WTC11 (cell line): Measurements from ENCODE around the gene C10orf90. TPM values are rescaled to one million over a fixed set of nuclear protein-coding genes. Genes with fewer than 3 reads are reported as not detected.

Experiments used
- ATAC-seq: fragments of 200-7000 bp; cut with Tn5 transposase; 2 replicates; pipeline ENCODE4 v1.10.0; 2021; ENCODE audit warnings: mild to moderate bottlenecking, moderate library complexity
- CTCF ChIA-PET: fragments of 300-600 bp; sonication (Branson Sonifier 250); formaldehyde crosslinking; loops from one replicate; lab custom pipeline; 2021; ENCODE audit warnings: antibody characterized with exemption; lab: Charles Lee
- POLR2A ChIA-PET: fragments of 350-600 bp; sonication (Branson Sonifier 250); formaldehyde crosslinking; loops from one replicate; lab custom pipeline; 2021; ENCODE audit warnings: antibody characterized with exemption; lab: Charles Lee
- DNase-seq: peaks from one replicate; pipeline ENCODE4 v3.0.0; 2021; ENCODE audit warnings: low spot score
- H3K27ac Mint-ChIP-seq: 2 replicates; pipeline ENCODE4 v1.8.0; 2021; ENCODE audit warnings: mixed read lengths
- H3K27me3 Mint-ChIP-seq: 2 replicates; pipeline ENCODE4 v1.8.0; 2021; ENCODE audit warnings: low read depth, mild to moderate bottlenecking, moderate library complexity, mixed read lengths
- H3K36me3 Mint-ChIP-seq: 2 replicates; pipeline ENCODE4 v1.8.0; 2021; ENCODE audit warnings: mixed read lengths
- H3K4me1 Mint-ChIP-seq: 2 replicates; pipeline ENCODE4 v1.8.0; 2022; ENCODE audit warnings: mixed read lengths
- H3K4me3 Mint-ChIP-seq: 2 replicates; pipeline ENCODE4 v1.8.0; 2021; ENCODE audit warnings: mild to moderate bottlenecking, moderate library complexity, mixed read lengths
- H3K9me3 Mint-ChIP-seq: 2 replicates; pipeline ENCODE4 v1.8.0; 2021; ENCODE audit warnings: mixed read lengths
- ATF6 ChIP-seq: sonication (generic); formaldehyde crosslinking; IDR thresholded peaks from 2 replicates; pipeline ENCODE4 v1.8.1; 2023; ENCODE audit warnings: mild to moderate bottlenecking, missing genetic modification reagents
- E2F1 ChIP-seq: sonication (generic); formaldehyde crosslinking; IDR thresholded peaks from 2 replicates; pipeline ENCODE4 v1.8.0; 2022; ENCODE audit warnings: mild to moderate bottlenecking, missing genetic modification reagents
- ETV6 ChIP-seq: sonication (generic); formaldehyde crosslinking; IDR thresholded peaks from 2 replicates; pipeline ENCODE4 v1.8.1; 2022; ENCODE audit warnings: mild to moderate bottlenecking, missing genetic modification reagents
- FOXP4 ChIP-seq: sonication (generic); formaldehyde crosslinking; IDR thresholded peaks from 2 replicates; pipeline ENCODE4 v1.8.0; 2022; ENCODE audit warnings: mild to moderate bottlenecking, missing genetic modification reagents
- GRHL2 ChIP-seq: fragments of 250-450 bp; sonication (Bioruptor Pico); IDR thresholded peaks from 2 replicates; pipeline ENCODE4 v1.8.0; 2022; ENCODE audit warnings: mild to moderate bottlenecking, moderate library complexity; ENCODE audit not compliant: insufficient replicate concordance, severe bottlenecking
- MLX ChIP-seq: sonication (generic); formaldehyde crosslinking; IDR thresholded peaks from 2 replicates; pipeline ENCODE4 v1.8.1; 2023; ENCODE audit warnings: mild to moderate bottlenecking, missing genetic modification reagents, moderate library complexity
- MYBL2 ChIP-seq: sonication (generic); formaldehyde crosslinking; IDR thresholded peaks from 2 replicates; pipeline ENCODE4 v1.8.1; 2023; ENCODE audit warnings: mild to moderate bottlenecking, moderate library complexity, missing genetic modification reagents
- PRRX2 ChIP-seq: fragments of 250-450 bp; sonication (Bioruptor Pico); IDR thresholded peaks from 2 replicates; pipeline ENCODE4 v1.8.0; 2021; ENCODE audit warnings: mild to moderate bottlenecking
- SMAD3 ChIP-seq: sonication (generic); formaldehyde crosslinking; IDR thresholded peaks from 2 replicates; pipeline ENCODE4 v1.8.0; 2022; ENCODE audit warnings: missing genetic modification reagents, mild to moderate bottlenecking, borderline replicate concordance
- SOX15 ChIP-seq: fragments of 250-450 bp; sonication (Bioruptor Pico); IDR thresholded peaks from 2 replicates; pipeline ENCODE4 v1.9.0; 2021; ENCODE audit warnings: mild to moderate bottlenecking
- STAT6 ChIP-seq: sonication (generic); formaldehyde crosslinking; conservative IDR thresholded peaks from 2 replicates; pipeline ENCODE4 v1.8.1; 2023; ENCODE audit warnings: mild to moderate bottlenecking, low read depth, missing genetic modification reagents, moderate library complexity
- TEAD1 ChIP-seq: sonication (generic); formaldehyde crosslinking; IDR thresholded peaks from 2 replicates; pipeline ENCODE4 v1.8.0; 2022; ENCODE audit warnings: mild to moderate bottlenecking, missing genetic modification reagents
- ZNF138 ChIP-seq: sonication (generic); formaldehyde crosslinking; conservative IDR thresholded peaks from 2 replicates; pipeline ENCODE4 v1.8.1; 2022; ENCODE audit warnings: mild to moderate bottlenecking, moderate library complexity, missing genetic modification reagents
- ZNF232 ChIP-seq: sonication (generic); formaldehyde crosslinking; IDR thresholded peaks from 2 replicates; pipeline ENCODE4 v1.8.0; 2022; ENCODE audit warnings: mild to moderate bottlenecking, missing genetic modification reagents
- ZNF263 ChIP-seq: sonication (generic); formaldehyde crosslinking; IDR thresholded peaks from 2 replicates; pipeline ENCODE4 v1.8.1; 2022; ENCODE audit warnings: low read depth, mild to moderate bottlenecking, moderate library complexity, missing genetic modification reagents
- ZNF416 ChIP-seq: fragments of 250-450 bp; sonication (Bioruptor Pico); IDR thresholded peaks from 2 replicates; pipeline ENCODE4 v1.9.0; 2021; ENCODE audit warnings: mild to moderate bottlenecking, inconsistent platforms
- total RNA-seq: library from RNA; stranded (reverse); gene quantifications from 3 replicates; pipeline ENCODE4 v1.2.3, GENCODE V29; 2021

The C10orf90 gene
- total RNA-seq, 1 experiment from 2014 or later, result 0.85 TPM

- H3K36me3 Mint-ChIP-seq, result no peaks in the 10 kb centered on the region
- ChIA-PET POLR2A (no interaction called here), CTCF (interaction anchor here (0.6 to 2.5 kb wide), 3 partner anchors 14 to 81 kb away, joined by 3 to 10 read pairs (median 3); no protein-coding TSS in a partner anchor)
- no peak for DNase-seq
- no peak overlapping the region for H3K4me3 Mint-ChIP-seq
- ATAC-seq, result peak; percentile 64
- H3K27ac Mint-ChIP-seq, result peak overlapping the region; percentile 53; the same call in 1 of the 2 replicates
- H3K9me3 Mint-ChIP-seq, result no peaks in the 10 kb centered on the region
- H3K27me3 Mint-ChIP-seq, result no peaks in the 10 kb centered on the region; the same call in 1 of the 2 replicates
- H3K4me1 Mint-ChIP-seq, result peaks cover 35% of the 10 kb centered on the region
- TF ChIP-seq ZNF263, result no peak
- TF ChIP-seq GRHL2 (CRISPR knock-in tag), result no peak
- TF ChIP-seq MYBL2 (CRISPR knock-in tag), result no peak
- no peak for TF ChIP-seq ZNF138 (CRISPR knock-in tag)
- no peak for TF ChIP-seq ZNF232 (CRISPR knock-in tag)
- no peak for TF ChIP-seq MLX
- TF ChIP-seq ATF6 (CRISPR knock-in tag), result no peak
- no peak for TF ChIP-seq ZNF416 (CRISPR knock-in tag)
- no peak for TF ChIP-seq STAT6 (CRISPR knock-in tag)
- no peak for TF ChIP-seq PRRX2
- no peak for TF ChIP-seq E2F1 (CRISPR knock-in tag)
Observed at GRCh38 chr10:126584836-126585235, 85.7 kb downstream of the C10orf90 start.

- Mint-ChIP-seq H3K27ac (no peak overlapping the region), H3K4me1 (peaks cover 35% of the 10 kb centered on the region), H3K27me3 (no peaks in the 10 kb centered on the region; the same call in 1 of the 2 replicates), H3K4me3 (no peak overlapping the region), H3K36me3 (no peaks in the 10 kb centered on the region)
- POLR2A ChIA-PET, result no interaction called here
- no peak for ATAC-seq
- CTCF ChIA-PET, result interaction anchor here (2.5 kb wide), 1 partner anchor 15 kb away, joined by 10 read pairs; no protein-coding TSS in a partner anchor
- TF ChIP-seq ETV6 (CRISPR knock-in tag) (no peak), FOXP4 (CRISPR knock-in tag) (no peak), SOX15 (no peak), MLX (no peak), TEAD1 (CRISPR knock-in tag) (no peak), SMAD3 (CRISPR knock-in tag) (no peak)
- TF ChIP-seq, all 79 proteins: peak for 0
- no peaks in the 10 kb centered on the region for H3K9me3 Mint-ChIP-seq
- DNase-seq, result no peak
Observed at GRCh38 chr10:126583552-126584200, 86.8 kb downstream of the C10orf90 start.
